Sciatic nerve (tissue), 2 donors: ENCODE results near the gene MEGF8. TPM values are rescaled to one million over a fixed set of nuclear protein-coding genes. Genes with fewer than 3 reads are reported as not detected.

Experiments used
- ATAC-seq: fragments of 200-7000 bp; cut with Tn5 transposase; one replicate; pipeline ENCODE4 v1.9.1; 2020; ENCODE audit warnings: mild to moderate bottlenecking, moderate library complexity
- DNase-seq: peaks from one replicate; pipeline ENCODE4 v3.0.0-alpha.2; 2020; ENCODE audit warnings: low spot score
- intact Hi-C: fragments of 100-400 bp; cut with DNase I; formaldehyde crosslinking; loops from one replicate; pipeline ENCODE4 v1.14.2; 2022
- microRNA-seq: library from miRNA; unstranded; fragments of <30 nt; microRNA quantifications from one replicate; pipeline ENCODE4 v1.2.0, GENCODE V29; 2020
- total RNA-seq: library from RNA; stranded (reverse); fragmentation: NEBNext Ultra II Directional; extraction: Animal tissue kit (Norgen Biotek cat#: 25700); gene quantifications from one replicate; pipeline ENCODE4 v1.2.1, GENCODE V29; 2021
- donor health status: DM: no; HTN: no; CAD: no.
- donor health status: DM: no; HTN: no; CAD: no.

The MEGF8 gene
- total RNA-seq, 1 donor from 2014 or later = 35.1 TPM

GRCh38 chr19:42419309-42419708, 93.9 kb downstream of the MEGF8 start:
- intact Hi-C loops = no loop called here
- no peak for DNase-seq
- ATAC-seq = no peak

- no peak for DNase-seq
- no peak for ATAC-seq
- intact Hi-C loops = no loop called here
These were observed 94.7 kb downstream of the MEGF8 start for GRCh38 chr19:42420055-42420544.

- ATAC-seq (no peak), DNase-seq (no peak)
- intact Hi-C loops = no loop called here
These were observed 95.7 kb downstream of the MEGF8 start for GRCh38 chr19:42421101-42421500.

- no peak for ATAC-seq
- no peak for DNase-seq
- intact Hi-C loops = no loop called here
These were observed 96.2 kb downstream of the MEGF8 start for GRCh38 chr19:42421591-42422031.

GRCh38 chr19:42422092-42422900, 96.9 kb downstream of the MEGF8 start:
- DNase-seq (no peak), ATAC-seq (no peak)
- intact Hi-C loops = no loop called here

- ATAC-seq = peak; percentile 46
- DNase-seq = peak; percentile 70
- intact Hi-C loops = no loop called here
These were observed 97.5 kb downstream of the MEGF8 start for GRCh38 chr19:42422901-42423461.

GRCh38 chr19:42423462-42424344, 98.3 kb downstream of the MEGF8 start:
- DNase-seq = peak; percentile 93
- intact Hi-C loops = no loop called here
- ATAC-seq = peak; percentile 96

GRCh38 chr19:42424345-42424707, 98.9 kb downstream of the MEGF8 start:
- no peak for DNase-seq
- intact Hi-C loops = no loop called here
- ATAC-seq = no peak

- DNase-seq = no peak
- intact Hi-C loops = no loop called here
- no peak for ATAC-seq
These were observed 99.3 kb downstream of the MEGF8 start for GRCh38 chr19:42424712-42425131.

- intact Hi-C loops = no loop called here
- ATAC-seq (no peak), DNase-seq (no peak)
These were observed 101.2 kb downstream of the MEGF8 start for GRCh38 chr19:42426643-42427042.

GRCh38 chr19:42427313-42427712, 101.9 kb downstream of the MEGF8 start, which contains the start of gene LIPE:
TSS of gene LIPE (minus strand) at chr19:42427388. CDS start at chr19:42427149, 239 bp downstream.
- ATAC-seq (no peak), DNase-seq (no peak)
- intact Hi-C loops = no loop called here

Small RNA genes within 50 kb of the gene (microRNA-seq; reads per million reads assigned to microRNA genes)
- not detected for gene MIR8077

Other genes starting within 250 kb of the MEGF8 start
- gene ZNF574, start 249.5 kb upstream of the MEGF8 start, total RNA-seq = 13.2 TPM
- 5.6 TPM for gene POU2F2, start 193.2 kb upstream of the MEGF8 start, total RNA-seq
- 21.8 TPM for gene DEDD2, start 108.0 kb upstream of the MEGF8 start, total RNA-seq
- gene ZNF526, start 105.3 kb upstream of the MEGF8 start, total RNA-seq = 12.1 TPM
- 29.2 TPM for gene GSK3A, start 83.0 kb upstream of the MEGF8 start, total RNA-seq
- 90.7 TPM for gene ERF, start 70.5 kb upstream of the MEGF8 start, total RNA-seq
- gene CIC, start 56.4 kb upstream of the MEGF8 start, total RNA-seq = 92.1 TPM
- 0.45 TPM for gene PRR19, start 23.5 kb upstream of the MEGF8 start, total RNA-seq
- 7.4 TPM for gene PAFAH1B3, start 23.0 kb upstream of the MEGF8 start, total RNA-seq
- gene TMEM145, start 12.3 kb upstream of the MEGF8 start, total RNA-seq = not detected
- 0.76 TPM for gene CNFN, start 64.7 kb downstream of the MEGF8 start, total RNA-seq
- 34.0 TPM for gene LIPE, start 101.8 kb downstream of the MEGF8 start, total RNA-seq
- 0.31 TPM for gene CXCL17, start 117.3 kb downstream of the MEGF8 start, total RNA-seq
- 5.8 TPM for gene CEACAM1, start 202.8 kb downstream of the MEGF8 start, total RNA-seq